ENCODE results near the gene B3GNT3.

Gene B3GNT3

DNA sequence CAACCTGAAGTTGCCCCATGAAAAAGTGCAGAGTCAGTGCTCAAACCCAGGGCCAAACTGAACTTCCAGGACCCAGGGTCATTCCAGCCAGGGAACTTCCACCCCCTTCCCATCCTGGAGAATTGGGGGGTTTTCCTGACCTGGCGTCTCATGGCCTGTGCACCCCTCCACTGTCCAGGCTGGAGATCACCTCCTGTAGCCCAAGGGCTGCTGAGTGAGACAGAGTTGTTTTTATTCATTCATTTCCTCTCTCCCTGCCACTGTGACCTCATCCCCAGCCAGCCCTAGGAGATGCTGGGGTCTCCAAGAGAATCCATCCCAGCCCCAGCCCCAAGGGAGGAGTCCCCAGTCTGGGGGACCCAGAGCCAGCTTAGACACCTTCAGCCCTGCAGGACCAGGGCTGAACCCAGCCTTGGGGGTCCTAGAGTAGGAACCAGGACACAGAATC lies 39.5 kb upstream of the B3GNT3 start:
- no peaks in the 10 kb centered on the region for H3K9me3 ChIP-seq (ENCODE audit: control insufficient read depth, insufficient read depth, low read length)
- DNase-seq (ENCODE audit: low read depth, low spot score) = no peak
- no peak overlapping the region for H3K27ac ChIP-seq (ENCODE audit: low read length)
- WGBS (ENCODE audit: insufficient coverage, insufficient read length) = no CpG with 5 or more reads among the region's 1 CpG
- H3K36me3 ChIP-seq (ENCODE audit: control insufficient read depth, insufficient read depth, low read length) = no peaks in the 10 kb centered on the region
- H3K4me3 ChIP-seq (ENCODE audit: low read length) = no peak overlapping the region
- no peaks in the 10 kb centered on the region for H3K27me3 ChIP-seq (ENCODE audit: control insufficient read depth, insufficient read depth, low read length)
- H3K4me1 ChIP-seq (ENCODE audit: control insufficient read depth, insufficient read depth, low read length) = no peaks in the 10 kb centered on the region

DNA sequence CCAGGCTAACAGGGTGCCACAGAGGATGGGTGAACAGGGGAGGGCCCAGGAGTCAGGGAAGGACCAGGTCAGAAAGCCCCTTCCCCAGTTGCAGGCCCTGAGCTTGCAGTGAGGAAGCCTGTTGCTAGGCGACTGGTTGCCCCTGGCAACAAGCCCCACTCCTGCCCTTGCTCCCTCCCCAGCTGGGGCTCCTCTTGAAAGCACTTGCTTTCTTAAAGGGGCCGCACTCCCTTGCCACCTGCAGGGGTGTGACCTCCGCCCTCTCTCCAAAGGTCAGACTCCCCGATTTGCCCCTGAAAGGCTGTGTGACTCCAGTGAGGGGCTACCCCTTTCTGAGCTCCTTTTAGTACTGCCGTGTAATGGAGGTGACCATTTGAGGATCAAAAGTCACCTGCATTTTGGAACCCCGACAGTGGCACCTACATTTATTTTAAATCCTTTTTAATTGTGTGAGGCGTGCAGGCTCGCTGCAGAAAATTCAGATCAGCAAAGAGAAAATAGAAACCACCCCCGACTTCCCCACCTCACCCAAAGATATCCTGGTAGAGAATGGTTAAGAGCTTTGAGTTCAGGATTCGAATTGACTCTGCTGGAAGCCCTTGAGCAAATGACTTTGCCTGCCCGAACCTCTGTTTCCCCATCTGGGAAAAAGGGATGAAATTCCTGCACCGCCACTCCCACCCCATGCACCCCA lies 38.8 kb upstream of the B3GNT3 start:
- no peaks in the 10 kb centered on the region for H3K27me3 ChIP-seq (ENCODE audit: control insufficient read depth, insufficient read depth, low read length)
- H3K4me3 ChIP-seq (ENCODE audit: low read length) = no peak overlapping the region
- no peaks in the 10 kb centered on the region for H3K9me3 ChIP-seq (ENCODE audit: control insufficient read depth, insufficient read depth, low read length)
- H3K4me1 ChIP-seq (ENCODE audit: control insufficient read depth, insufficient read depth, low read length) = no peaks in the 10 kb centered on the region
- no peak overlapping the region for H3K27ac ChIP-seq (ENCODE audit: low read length)
- no peak for DNase-seq (ENCODE audit: low read depth, low spot score)
- WGBS (ENCODE audit: insufficient coverage, insufficient read length) = no CpG with 5 or more reads among the region's 12 CpGs
- no peaks in the 10 kb centered on the region for H3K36me3 ChIP-seq (ENCODE audit: control insufficient read depth, insufficient read depth, low read length)

DNA sequence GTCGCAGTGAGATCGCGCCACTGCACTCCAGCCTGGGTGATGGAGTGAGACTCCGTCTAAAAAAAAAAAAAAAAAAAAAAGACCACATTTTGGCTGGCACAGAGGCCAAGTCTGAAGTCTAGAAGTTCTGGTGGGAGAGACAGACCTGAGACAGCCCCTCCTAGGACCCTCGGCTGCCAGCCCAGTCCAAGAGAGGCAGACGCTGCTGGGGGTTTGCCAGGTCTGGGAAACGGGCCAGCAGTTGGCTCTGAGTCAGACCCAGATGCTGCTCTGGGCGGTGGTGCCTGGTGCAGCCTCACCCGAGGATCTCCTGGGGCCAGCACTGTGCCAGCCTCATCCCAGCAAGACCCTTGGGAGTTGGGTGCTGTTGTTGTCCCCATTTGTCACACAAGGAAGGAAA lies 37.8 kb upstream of the B3GNT3 start:
- H3K4me1 ChIP-seq (ENCODE audit: control insufficient read depth, insufficient read depth, low read length) = no peaks in the 10 kb centered on the region
- H3K4me3 ChIP-seq (ENCODE audit: low read length) = no peak overlapping the region
- no CpG with 5 or more reads among the region's 9 CpGs for WGBS (ENCODE audit: insufficient coverage, insufficient read length)
- H3K27me3 ChIP-seq (ENCODE audit: control insufficient read depth, insufficient read depth, low read length) = no peaks in the 10 kb centered on the region
- H3K36me3 ChIP-seq (ENCODE audit: control insufficient read depth, insufficient read depth, low read length) = no peaks in the 10 kb centered on the region
- H3K9me3 ChIP-seq (ENCODE audit: control insufficient read depth, insufficient read depth, low read length) = no peaks in the 10 kb centered on the region
- DNase-seq (ENCODE audit: low read depth, low spot score) = no peak
- H3K27ac ChIP-seq (ENCODE audit: low read length) = no peak overlapping the region

DNA sequence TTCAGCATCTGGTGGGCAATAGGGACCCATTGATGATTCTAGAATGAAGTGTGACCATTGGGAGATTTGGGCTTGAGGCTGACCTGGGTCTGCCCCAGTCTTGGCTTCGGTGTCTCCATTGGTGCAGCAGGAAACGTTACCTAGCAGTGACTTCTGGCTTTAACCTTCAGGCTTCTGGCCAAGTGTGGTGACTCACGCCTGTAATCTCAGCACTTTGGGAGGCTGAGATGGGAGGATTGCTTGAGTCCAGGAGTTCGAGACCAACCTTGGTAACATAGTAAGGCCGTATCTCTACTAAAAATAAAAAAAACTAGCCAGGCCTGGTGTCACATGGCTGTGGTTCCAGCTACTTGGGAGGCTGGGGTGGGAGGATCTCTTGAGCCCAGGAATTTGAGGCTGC lies 36.4 kb upstream of the B3GNT3 start:
- no peaks in the 10 kb centered on the region for H3K9me3 ChIP-seq (ENCODE audit: control insufficient read depth, insufficient read depth, low read length)
- no CpG with 5 or more reads among the region's 5 CpGs for WGBS (ENCODE audit: insufficient coverage, insufficient read length)
- no peaks in the 10 kb centered on the region for H3K4me1 ChIP-seq (ENCODE audit: control insufficient read depth, insufficient read depth, low read length)
- no peaks in the 10 kb centered on the region for H3K27me3 ChIP-seq (ENCODE audit: control insufficient read depth, insufficient read depth, low read length)
- H3K27ac ChIP-seq (ENCODE audit: low read length) = no peak overlapping the region
- H3K4me3 ChIP-seq (ENCODE audit: low read length) = no peak overlapping the region
- DNase-seq (ENCODE audit: low read depth, low spot score) = no peak
- H3K36me3 ChIP-seq (ENCODE audit: control insufficient read depth, insufficient read depth, low read length) = no peaks in the 10 kb centered on the region

DNA sequence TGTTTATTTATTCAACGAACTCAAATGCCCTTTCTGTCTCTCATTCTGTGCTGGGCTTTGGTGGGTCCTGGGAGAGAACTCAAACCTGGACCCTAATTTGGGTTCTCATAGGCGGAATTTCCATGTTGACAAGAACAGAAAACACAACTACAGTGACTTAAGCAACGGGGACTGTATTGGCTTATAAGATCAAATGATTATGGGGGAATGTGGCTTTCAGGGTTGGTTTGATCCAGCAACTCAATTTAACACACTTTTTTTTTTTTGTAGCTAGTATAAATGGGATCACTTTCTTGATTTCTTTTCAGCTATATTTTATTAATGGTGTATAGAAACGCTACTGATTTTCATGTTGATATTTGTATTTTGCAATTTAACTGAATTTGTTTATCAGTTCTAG lies 33.8 kb upstream of the B3GNT3 start:
- 100% methylated on average over 1 of the region's 4 CpGs for WGBS (ENCODE audit: insufficient coverage, insufficient read length)
- DNase-seq (ENCODE audit: low read depth, low spot score) = no peak
- Histone ChIP-seq H3K27me3 (ENCODE audit: control insufficient read depth, insufficient read depth, low read length) (no peaks in the 10 kb centered on the region), H3K4me1 (ENCODE audit: control insufficient read depth, insufficient read depth, low read length) (no peaks in the 10 kb centered on the region), H3K27ac (ENCODE audit: low read length) (no peak overlapping the region), H3K4me3 (ENCODE audit: low read length) (no peak overlapping the region), H3K9me3 (ENCODE audit: control insufficient read depth, insufficient read depth, low read length) (no peaks in the 10 kb centered on the region), H3K36me3 (ENCODE audit: control insufficient read depth, insufficient read depth, low read length) (no peaks in the 10 kb centered on the region)

DNA sequence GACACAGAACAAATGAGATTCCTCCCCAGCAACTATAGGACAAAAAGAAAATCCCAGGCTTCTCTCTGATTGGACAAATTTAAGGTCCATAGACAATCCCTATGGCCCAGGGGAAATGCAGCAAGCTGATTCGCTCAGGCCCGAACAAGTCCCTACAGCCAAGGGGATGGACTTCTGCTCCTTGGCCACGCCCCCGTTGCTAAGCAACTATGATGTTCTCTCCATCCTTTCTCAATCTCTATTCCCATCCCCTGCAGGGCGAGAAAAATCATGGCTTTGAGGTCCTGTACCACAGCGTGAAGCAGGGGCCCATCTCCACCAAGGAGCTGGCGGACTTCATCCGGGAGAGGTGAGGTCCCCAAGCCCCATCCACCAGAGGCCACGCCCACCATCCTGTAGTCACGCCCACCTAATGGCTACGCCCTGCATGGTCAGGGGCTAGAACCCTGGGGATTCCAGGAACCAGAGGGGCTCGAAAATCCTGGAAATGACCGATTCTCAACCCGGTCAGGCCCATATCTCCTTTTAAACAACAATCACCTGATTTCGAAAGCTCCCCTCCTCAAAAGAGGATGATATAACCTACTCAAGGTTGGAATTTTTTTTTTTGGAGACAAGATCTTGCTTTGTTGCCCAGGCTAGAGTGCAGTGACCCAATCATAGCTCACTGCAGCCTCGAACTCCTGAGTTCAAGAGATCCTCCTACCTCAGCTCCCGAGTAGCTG lies 32.3 kb upstream of the B3GNT3 start:
- no peaks in the 10 kb centered on the region for H3K36me3 ChIP-seq (ENCODE audit: control insufficient read depth, insufficient read depth, low read length)
- no peaks in the 10 kb centered on the region for H3K27me3 ChIP-seq (ENCODE audit: control insufficient read depth, insufficient read depth, low read length)
- WGBS (ENCODE audit: insufficient coverage, insufficient read length) = no CpG with 5 or more reads among the region's 17 CpGs
- H3K9me3 ChIP-seq (ENCODE audit: control insufficient read depth, insufficient read depth, low read length) = no peaks in the 10 kb centered on the region
- no peak overlapping the region for H3K27ac ChIP-seq (ENCODE audit: low read length)
- DNase-seq (ENCODE audit: low read depth, low spot score) = peak; percentile 75
- H3K4me1 ChIP-seq (ENCODE audit: control insufficient read depth, insufficient read depth, low read length) = no peaks in the 10 kb centered on the region
- no peak overlapping the region for H3K4me3 ChIP-seq (ENCODE audit: low read length)

DNA sequence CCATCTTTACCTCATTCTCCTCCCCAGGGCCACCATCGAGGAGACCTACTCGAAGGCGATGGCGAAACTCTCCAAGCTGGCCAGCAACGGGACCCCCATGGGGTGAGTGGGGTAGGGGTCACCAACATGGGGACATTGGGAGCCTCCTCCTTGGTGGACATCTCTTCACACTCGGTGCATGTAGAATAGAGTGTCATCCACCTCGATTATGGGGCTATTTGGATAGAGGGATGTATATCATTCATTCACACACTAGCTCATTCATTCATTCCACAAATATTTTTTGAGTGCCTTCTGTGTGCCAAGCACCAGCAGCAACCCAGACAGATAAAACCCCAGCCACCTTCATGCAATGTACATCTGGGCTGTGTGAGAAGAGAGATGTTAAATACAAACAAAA lies 30.6 kb upstream of the B3GNT3 start:
- Histone ChIP-seq H3K4me1 (ENCODE audit: control insufficient read depth, insufficient read depth, low read length) (no peaks in the 10 kb centered on the region), H3K27ac (ENCODE audit: low read length) (no peak overlapping the region)

DNA sequence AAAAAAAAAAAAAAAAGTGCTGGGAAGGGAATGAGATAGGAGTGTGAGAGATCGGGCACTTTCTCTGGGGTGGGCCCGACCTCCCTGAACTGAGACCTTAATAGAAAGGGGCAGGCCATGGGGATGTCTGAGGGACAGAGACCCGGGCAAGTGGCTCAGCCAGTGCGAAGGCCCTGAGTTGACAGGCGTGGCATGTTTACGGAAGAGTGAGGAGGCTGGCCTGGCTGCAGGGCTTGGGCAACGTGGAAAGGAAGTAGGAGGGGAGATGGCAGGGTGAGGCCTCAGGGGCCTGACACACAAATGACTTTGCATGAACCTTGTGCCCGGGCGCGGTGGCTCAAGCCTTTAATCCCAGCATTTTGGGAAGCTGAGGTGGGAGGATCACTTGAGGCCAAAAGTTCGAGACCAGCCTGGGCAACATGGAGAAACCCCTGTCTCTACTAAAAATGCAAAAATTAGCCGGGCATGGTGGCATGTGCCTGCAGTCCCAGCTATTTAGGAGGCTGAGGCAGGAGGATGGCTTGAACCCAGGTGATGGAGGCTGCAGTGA lies 29.8 kb upstream of the B3GNT3 start:
- Histone ChIP-seq H3K27me3 (ENCODE audit: control insufficient read depth, insufficient read depth, low read length) (no peaks in the 10 kb centered on the region), H3K27ac (ENCODE audit: low read length) (no peak overlapping the region), H3K36me3 (ENCODE audit: control insufficient read depth, insufficient read depth, low read length) (no peaks in the 10 kb centered on the region), H3K4me3 (ENCODE audit: low read length) (no peak overlapping the region), H3K9me3 (ENCODE audit: control insufficient read depth, insufficient read depth, low read length) (no peaks in the 10 kb centered on the region), H3K4me1 (ENCODE audit: control insufficient read depth, insufficient read depth, low read length) (no peaks in the 10 kb centered on the region)
- DNase-seq (ENCODE audit: low read depth, low spot score) = no peak
- no CpG with 5 or more reads among the region's 12 CpGs for WGBS (ENCODE audit: insufficient coverage, insufficient read length)

More for the DNA sequence above, 30.6 kb upstream of the B3GNT3 start:
- DNase-seq (ENCODE audit: low read depth, low spot score) = no peak
- H3K9me3 ChIP-seq (ENCODE audit: control insufficient read depth, insufficient read depth, low read length) = no peaks in the 10 kb centered on the region
- H3K4me3 ChIP-seq (ENCODE audit: low read length) = no peak overlapping the region
- H3K27me3 ChIP-seq (ENCODE audit: control insufficient read depth, insufficient read depth, low read length) = no peaks in the 10 kb centered on the region
- H3K36me3 ChIP-seq (ENCODE audit: control insufficient read depth, insufficient read depth, low read length) = no peaks in the 10 kb centered on the region
- WGBS (ENCODE audit: insufficient coverage, insufficient read length) = no CpG with 5 or more reads among the region's 7 CpGs

DNA sequence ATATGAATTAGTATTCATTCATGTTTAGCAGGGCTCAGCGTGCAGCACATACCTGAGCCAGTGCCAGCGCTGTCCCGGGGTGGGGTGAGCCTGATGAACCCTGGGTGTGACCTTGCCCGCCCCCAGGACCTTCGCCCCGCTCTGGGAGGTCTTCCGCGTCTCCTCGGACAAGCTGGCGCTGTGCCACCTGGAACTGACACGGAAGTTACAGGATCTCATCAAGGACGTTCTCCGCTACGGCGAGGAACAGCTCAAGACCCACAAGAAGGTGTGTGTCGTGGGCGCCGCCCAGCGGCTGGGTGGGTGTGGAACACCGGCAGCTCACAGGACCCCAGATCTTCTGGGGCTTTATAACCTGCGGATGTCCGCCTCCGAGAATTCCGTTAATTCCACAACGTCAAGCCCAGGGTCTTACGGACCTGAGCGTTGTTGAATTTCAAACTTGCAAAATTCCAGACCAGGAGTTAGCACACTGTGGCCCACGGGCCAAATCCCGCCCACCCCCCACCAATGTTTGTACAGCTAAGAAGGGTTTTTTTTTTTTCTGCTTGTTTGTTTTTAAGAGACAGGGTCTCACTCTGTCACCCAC lies 28.3 kb upstream of the B3GNT3 start:
- Histone ChIP-seq H3K4me1 (ENCODE audit: control insufficient read depth, insufficient read depth, low read length) (no peaks in the 10 kb centered on the region), H3K9me3 (ENCODE audit: control insufficient read depth, insufficient read depth, low read length) (no peaks in the 10 kb centered on the region), H3K27ac (ENCODE audit: low read length) (no peak overlapping the region), H3K4me3 (ENCODE audit: low read length) (no peak overlapping the region), H3K27me3 (ENCODE audit: control insufficient read depth, insufficient read depth, low read length) (no peaks in the 10 kb centered on the region), H3K36me3 (ENCODE audit: control insufficient read depth, insufficient read depth, low read length) (no peaks in the 10 kb centered on the region)
- WGBS (ENCODE audit: insufficient coverage, insufficient read length) = no CpG with 5 or more reads among the region's 29 CpGs
- peak; percentile 81 for DNase-seq (ENCODE audit: low read depth, low spot score)

DNA sequence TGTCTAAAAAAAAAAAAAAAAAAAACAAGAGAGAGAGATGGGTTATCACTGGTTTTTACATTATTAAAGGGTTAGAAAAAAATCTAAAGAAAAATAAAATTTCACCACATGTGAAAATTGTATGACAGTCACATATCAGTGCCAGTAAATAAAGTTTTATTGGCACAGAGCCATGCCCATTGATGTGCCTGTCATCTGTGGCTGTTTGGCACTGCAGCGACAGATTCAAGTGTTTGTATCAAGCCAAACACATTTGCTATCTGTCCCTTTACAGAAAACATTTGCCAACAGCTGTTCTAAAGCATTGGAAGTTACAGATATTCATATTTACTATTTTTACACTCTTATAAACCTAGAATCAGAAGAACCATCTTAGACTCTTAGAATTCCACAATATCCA lies 27.4 kb upstream of the B3GNT3 start:
- H3K9me3 ChIP-seq (ENCODE audit: control insufficient read depth, insufficient read depth, low read length) = no peaks in the 10 kb centered on the region
- H3K4me3 ChIP-seq (ENCODE audit: low read length) = no peak overlapping the region
- no peaks in the 10 kb centered on the region for H3K27me3 ChIP-seq (ENCODE audit: control insufficient read depth, insufficient read depth, low read length)
- H3K36me3 ChIP-seq (ENCODE audit: control insufficient read depth, insufficient read depth, low read length) = no peaks in the 10 kb centered on the region
- no peak overlapping the region for H3K27ac ChIP-seq (ENCODE audit: low read length)
- no peaks in the 10 kb centered on the region for H3K4me1 ChIP-seq (ENCODE audit: control insufficient read depth, insufficient read depth, low read length)
- DNase-seq (ENCODE audit: low read depth, low spot score) = no peak
- no CpG with 5 or more reads among the region's 1 CpG for WGBS (ENCODE audit: insufficient coverage, insufficient read length)

Data from iPS DF 6.9 (cell line).